HCT116 (cell line): ENCODE measurements around the gene ZNF426. TPM values are rescaled to one million over a fixed set of nuclear protein-coding genes. Genes with fewer than 3 reads are reported as not detected.
"Not testable (repeated sequence)": the region's sequence is repeated elsewhere in the genome, so short reads cannot be mapped to it uniquely, and the experiment has no call there.

Experiments
- ATAC-seq: fragments of 200-7000 bp; cut with Tn5 transposase; 2 replicates; pipeline ENCODE4 v1.9.1; 2020; ENCODE audit warnings: mild to moderate bottlenecking, moderate library complexity
- BruUV-seq: library from RNA; stranded (reverse); fragments of 400-500 nt; replicated peaks from 2 replicates; lab custom pipeline; 2021; lab: Mats Ljungman, UMichigan
- CTCF ChIA-PET: fragments of 300-600 bp; sonication (Branson Sonifier 250); formaldehyde crosslinking; loops from one replicate; lab custom pipeline; 2021; ENCODE audit warnings: antibody characterized with exemption; lab: Charles Lee
- POLR2A ChIA-PET: fragments of 300-600, 350-600 bp; sonication (Branson Sonifier 250); formaldehyde crosslinking; loops from one replicate; lab custom pipeline; 2021; ENCODE audit warnings: antibody characterized with exemption; lab: Charles Lee
- RAD21 ChIA-PET, 2 experiments: fragments of 300-600 bp; sonication (Branson Sonifier 250); formaldehyde crosslinking; loops; one replicate each; lab custom pipeline; 2023; ENCODE audit warnings: low total read pairs in 2 of 2; ENCODE audit not compliant: uncharacterized antibody in 2 of 2, unreplicated experiment in 2 of 2, low non-redundant PET in 1 of 2; lab: Charles Lee
- DNase-seq: peaks from one replicate; pipeline ENCODE4 v3.0.0-alpha.2; 2010; ENCODE audit warnings: low read depth, low spot score
- H2AFZ ChIP-seq: fragments of 200-600 bp; shearing (Covaris generic), sonication (generic); 2 replicates; pipeline ENCODE4 v1.6.1; 2017; ENCODE audit warnings: low read depth, mixed run types, mixed read lengths, antibody characterized with exemption, low read length; ENCODE audit not compliant: poor library complexity, severe bottlenecking
- H3K27ac ChIP-seq: 2 replicates; pipeline ENCODE4 v1.5.1; 2012; ENCODE audit warnings: low read depth, low read length
- H3K27me3 ChIP-seq: fragments of 200-600 bp; sonication (generic); 2 replicates; pipeline ENCODE4 v1.6.1; 2016; ENCODE audit warnings: mixed run types, low read length, mixed read lengths; ENCODE audit not compliant: insufficient read depth
- H3K36me3 ChIP-seq, 2 experiments: fragments of 200-500 bp in 1 of 2; fragments of 200-600 bp in 1 of 2; sonication (Bioruptor generic) in 1 of 2; sonication (generic) in 1 of 2; 2 replicates each; pipeline versions ENCODE4 v1.5.1 to v1.6.1; 2014 to 2016; ENCODE audit warnings: low read length in 2 of 2, inconsistent platforms in 1 of 2, mixed read lengths in 1 of 2, mixed run types in 1 of 2; ENCODE audit not compliant: insufficient read depth in 2 of 2, control insufficient read depth in 1 of 2
- H3K4me1 ChIP-seq, 2 experiments: fragments of 200-600 bp in 1 of 2; sonication (generic) in 1 of 2; 2 replicates each; pipeline versions ENCODE4 v1.5.1 to v1.6.1; 2012 to 2017; ENCODE audit warnings: low read length in 2 of 2, inconsistent platforms in 1 of 2, mild to moderate bottlenecking in 1 of 2, mixed read lengths in 1 of 2, mixed run types in 1 of 2, moderate library complexity in 1 of 2; ENCODE audit not compliant: insufficient read depth in 2 of 2, control insufficient read depth in 1 of 2
- H3K4me2 ChIP-seq: fragments of 200-600 bp; sonication (generic); 2 replicates; pipeline ENCODE4 v1.6.1; 2017; ENCODE audit warnings: mixed run types, low read length, mixed read lengths
- H3K4me3 ChIP-seq, 2 experiments: fragments of 200-600 bp in 1 of 2; sonication (generic) in 1 of 2; replicated peaks in 1 of 2; 2 replicates each; pipeline ENCODE4 v1.5.1; 2011 to 2016; ENCODE audit warnings: low read length in 2 of 2, control low read depth in 1 of 2, low read depth in 1 of 2, mild to moderate bottlenecking in 1 of 2, mixed read lengths in 1 of 2, mixed run types in 1 of 2
- H3K79me2 ChIP-seq: fragments of 200-600 bp; sonication (generic); 2 replicates; pipeline ENCODE4 v1.6.1; 2017; ENCODE audit warnings: mild to moderate bottlenecking, mixed run types, low read length, moderate library complexity, mixed read lengths; ENCODE audit not compliant: insufficient read depth
- H3K9ac ChIP-seq: fragments of 200-600 bp; sonication (generic); 2 replicates; pipeline ENCODE4 v1.6.1; 2016; ENCODE audit warnings: low read length, mixed read lengths
- H3K9me2 ChIP-seq: fragments of 200-600 bp; sonication (generic), shearing (Covaris generic); 2 replicates; pipeline ENCODE4 v1.6.1; 2017; ENCODE audit warnings: mixed run types, mild to moderate bottlenecking, moderate library complexity; ENCODE audit not compliant: insufficient read depth
- H3K9me3 ChIP-seq, 2 experiments: fragments of 200-500 bp in 1 of 2; fragments of 200-600 bp in 1 of 2; sonication (Bioruptor generic) in 1 of 2; sonication (generic) in 1 of 2; 2 replicates each; pipeline ENCODE4 v1.6.1; 2014 to 2017; ENCODE audit warnings: low read length in 2 of 2, mixed read lengths in 2 of 2, inconsistent platforms in 1 of 2, low read depth in 1 of 2, mild to moderate bottlenecking in 1 of 2, mixed run types in 1 of 2, moderate library complexity in 1 of 2; ENCODE audit not compliant: control insufficient read depth in 1 of 2, insufficient read depth in 1 of 2
- H4K20me1 ChIP-seq: fragments of 200-600 bp; sonication (generic), shearing (Covaris generic); 2 replicates; pipeline ENCODE4 v1.6.1; 2017; ENCODE audit warnings: mixed run types, mild to moderate bottlenecking, moderate library complexity; ENCODE audit not compliant: insufficient read depth
- EGR1 ChIP-seq: IDR thresholded peaks from 2 replicates; pipeline ENCODE4 v1.6.1; 2012; ENCODE audit warnings: low read depth
- ELF1 ChIP-seq: IDR thresholded peaks from 2 replicates; pipeline ENCODE4 v1.6.1; 2012; ENCODE audit warnings: low read depth, borderline replicate concordance
- JUND ChIP-seq: IDR thresholded peaks from 2 replicates; pipeline ENCODE4 v1.6.1; 2012
- SIN3A ChIP-seq: IDR thresholded peaks from 2 replicates; pipeline ENCODE4 v1.6.1; 2012; ENCODE audit warnings: low read depth
- intact Hi-C: fragments of 100-400 bp; cut with micrococcal nuclease; formaldehyde crosslinking; loops from 2 replicates; pipeline ENCODE4 v1.10.0; 2022
- total RNA-seq: library from RNA; stranded (reverse); gene quantifications from one replicate; pipeline ENCODE4 v1.2.1, GENCODE V29; 2021; ENCODE audit not compliant: unreplicated experiment
- TF ChIP-seq, protein P1 (sequence below): IDR thresholded peaks from 2 replicates; pipeline ENCODE4 v1.6.1; 2011; ENCODE audit warnings: mild to moderate bottlenecking, low read length, moderate library complexity; ENCODE audit not compliant: insufficient replicate concordance; ENCODE audit errors: extremely low read depth

ZNF426 gene
- total RNA-seq, 1 experiment from 2014 or later, result 1.7 TPM

DNA sequence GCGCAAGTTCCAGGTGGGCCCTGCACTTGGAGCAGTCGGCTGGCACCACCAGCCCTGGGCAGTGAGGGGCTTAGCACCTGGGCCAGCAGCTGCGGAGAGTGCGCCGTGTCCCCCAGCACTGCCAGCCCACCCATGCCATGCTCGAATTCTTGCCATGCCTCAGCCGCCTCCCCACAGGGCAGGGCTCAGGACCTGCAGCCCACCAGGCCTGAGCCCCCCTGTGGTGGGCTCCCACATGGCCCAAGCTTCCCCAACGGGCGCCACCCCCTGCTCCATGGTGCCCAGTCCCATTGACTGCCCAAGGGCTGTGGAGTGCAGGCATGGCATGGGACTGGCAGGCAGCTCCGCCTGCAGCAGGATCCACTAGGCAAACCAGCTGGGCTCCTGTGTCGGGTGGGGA is 9.4 kb upstream of the ZNF426 start:
- no peak overlapping the region for H3K9ac ChIP-seq
- RAD21 ChIA-PET, result no interaction called here
- H3K27me3 ChIP-seq, result no peaks in the 10 kb centered on the region
- no peak for DNase-seq
- no peaks in the 10 kb centered on the region for H3K4me1 ChIP-seq
- no peak overlapping the region for H2AFZ ChIP-seq
- no peaks in the 10 kb centered on the region for H3K9me2 ChIP-seq
- H3K4me2 ChIP-seq, result no peak overlapping the region
- CTCF ChIA-PET, result no interaction called here
- ATAC-seq, result no peak
- H3K79me2 ChIP-seq, result no peaks in the 10 kb centered on the region
- BruUV-seq, result no TSS peak
- no peak overlapping the region for H3K27ac ChIP-seq
- intact Hi-C loops, result no loop called here
- H3K4me3 ChIP-seq, result no peak overlapping the region
- POLR2A ChIA-PET, result no interaction called here
- TF ChIP-seq ELF1 (no peak), JUND (no peak), EGR1 (no peak), SIN3A (no peak)
- TF ChIP-seq, protein P1, sequence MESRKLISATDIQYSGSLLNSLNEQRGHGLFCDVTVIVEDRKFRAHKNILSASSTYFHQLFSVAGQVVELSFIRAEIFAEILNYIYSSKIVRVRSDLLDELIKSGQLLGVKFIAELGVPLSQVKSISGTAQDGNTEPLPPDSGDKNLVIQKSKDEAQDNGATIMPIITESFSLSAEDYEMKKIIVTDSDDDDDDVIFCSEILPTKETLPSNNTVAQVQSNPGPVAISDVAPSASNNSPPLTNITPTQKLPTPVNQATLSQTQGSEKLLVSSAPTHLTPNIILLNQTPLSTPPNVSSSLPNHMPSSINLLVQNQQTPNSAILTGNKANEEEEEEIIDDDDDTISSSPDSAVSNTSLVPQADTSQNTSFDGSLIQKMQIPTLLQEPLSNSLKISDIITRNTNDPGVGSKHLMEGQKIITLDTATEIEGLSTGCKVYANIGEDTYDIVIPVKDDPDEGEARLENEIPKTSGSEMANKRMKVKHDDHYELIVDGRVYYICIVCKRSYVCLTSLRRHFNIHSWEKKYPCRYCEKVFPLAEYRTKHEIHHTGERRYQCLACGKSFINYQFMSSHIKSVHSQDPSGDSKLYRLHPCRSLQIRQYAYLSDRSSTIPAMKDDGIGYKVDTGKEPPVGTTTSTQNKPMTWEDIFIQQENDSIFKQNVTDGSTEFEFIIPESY, result no peak
- no peaks in the 10 kb centered on the region for H3K36me3 ChIP-seq
- H3K9me3 ChIP-seq, result peaks cover 5 to 9% of the 10 kb centered on the region in 2 experiments; a peak in 2 of 4 replicates
- H4K20me1 ChIP-seq, result no peaks in the 10 kb centered on the region

DNA sequence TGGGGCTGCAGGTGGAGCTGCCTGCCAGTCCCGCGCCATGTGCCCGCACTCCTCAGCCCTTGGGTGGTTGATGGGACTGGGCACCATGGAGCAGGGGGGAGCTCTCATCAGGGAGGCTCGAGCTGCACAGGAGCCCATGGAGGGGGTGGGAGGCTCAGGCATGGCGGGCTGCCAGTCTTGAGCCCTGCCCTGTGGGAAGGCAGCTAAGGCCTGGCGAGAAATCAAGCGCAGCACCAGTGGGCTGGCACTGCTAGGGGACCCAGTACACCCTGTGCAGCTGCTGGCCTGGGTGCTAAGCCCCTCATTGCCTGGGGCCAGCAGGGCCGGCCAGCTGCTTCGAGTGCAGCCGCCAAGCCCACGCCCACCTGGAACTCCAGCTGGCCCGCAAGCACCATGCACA is 2.8 kb upstream of the ZNF426 start:
- H3K4me3 ChIP-seq, RAD21 ChIA-PET, H3K36me3 ChIP-seq, H3K9me3 ChIP-seq, H4K20me1 ChIP-seq, H2AFZ ChIP-seq, BruUV-seq, H3K27ac ChIP-seq, H3K4me1 ChIP-seq, DNase-seq, H3K9ac ChIP-seq, H3K27me3 ChIP-seq, H3K4me2 ChIP-seq, H3K79me2 ChIP-seq, CTCF ChIA-PET, intact Hi-C loops, H3K9me2 ChIP-seq, ATAC-seq, POLR2A ChIA-PET: not testable (repeated sequence)

GRCh38 chr19:9539921-9540320 is 1.5 kb upstream of the ZNF426 start:
- H3K79me2 ChIP-seq, POLR2A ChIA-PET, H3K9me3 ChIP-seq, H3K4me1 ChIP-seq, DNase-seq, ATAC-seq, H3K36me3 ChIP-seq, RAD21 ChIA-PET, H3K9ac ChIP-seq, CTCF ChIA-PET, H4K20me1 ChIP-seq, H3K4me3 ChIP-seq, H2AFZ ChIP-seq, H3K9me2 ChIP-seq, H3K27ac ChIP-seq, H3K4me2 ChIP-seq, BruUV-seq, H3K27me3 ChIP-seq, intact Hi-C loops: not testable (repeated sequence)

DNA sequence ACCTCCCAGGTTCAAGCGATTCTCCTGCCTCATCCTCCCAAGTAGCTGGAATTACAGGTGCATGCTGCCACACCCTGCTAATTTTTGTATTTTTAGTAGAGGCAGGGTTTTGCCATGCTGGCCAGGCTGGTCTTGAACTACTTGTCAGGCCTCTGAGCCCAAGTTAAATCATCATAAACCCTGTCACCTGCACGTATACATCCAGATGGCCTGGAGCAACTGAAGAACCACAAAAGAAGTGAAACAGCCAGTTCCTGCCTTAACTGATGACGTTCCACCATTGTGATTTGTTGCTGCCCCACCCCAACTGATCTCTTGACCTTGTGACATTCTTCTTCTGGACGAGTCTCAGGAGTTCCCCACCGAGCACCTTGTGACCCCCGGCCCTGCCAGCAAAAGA is 756 bp upstream of the ZNF426 start:
- H3K9ac ChIP-seq, H3K4me1 ChIP-seq, H3K27ac ChIP-seq, ATAC-seq, RAD21 ChIA-PET, DNase-seq, H3K4me3 ChIP-seq, H4K20me1 ChIP-seq, H3K9me2 ChIP-seq, CTCF ChIA-PET, BruUV-seq, H3K9me3 ChIP-seq, H3K79me2 ChIP-seq, intact Hi-C loops, H3K27me3 ChIP-seq, H2AFZ ChIP-seq, H3K36me3 ChIP-seq, POLR2A ChIA-PET: not testable (repeated sequence)
- H3K4me2 ChIP-seq, result 0 out of 2 replicates have a peak overlapping the region, but pooled peaks have one; percentile 43
